DMS53 treated with DMSO at 0.1 percent for 48 hours (cell line): Measurements from ENCODE around the gene DNAJC11.
"Not testable (repeated sequence)": the region's sequence is repeated elsewhere in the genome, so short reads cannot be mapped to it uniquely, and the experiment has no call there.

Source experiments
- DNase-seq: peaks from one replicate; lab custom pipeline; 2025; ENCODE audit not compliant: unreplicated experiment; lab: John Stamatoyannopoulos, UW

DNAJC11 gene

DNA sequence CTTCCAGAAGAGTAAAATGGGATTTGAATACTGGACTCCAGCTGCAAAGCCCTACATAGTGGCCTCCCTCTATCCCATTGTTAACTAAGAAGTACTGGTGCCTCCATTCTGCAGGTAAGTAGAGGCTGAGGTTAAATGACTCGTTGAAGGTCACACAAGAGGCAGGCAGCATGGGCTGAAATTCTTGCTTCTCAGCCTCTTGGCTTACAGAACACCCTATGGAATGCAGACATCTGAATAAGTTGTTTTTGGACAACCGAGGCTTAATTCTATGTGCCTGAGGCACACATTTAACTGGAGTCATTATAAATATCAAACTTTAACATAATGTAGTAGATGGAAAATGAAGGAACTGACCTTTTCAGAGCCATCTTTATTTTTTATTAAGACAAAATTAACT, 5.7 kb downstream of the DNAJC11 start:
- DNase-seq = no peak

GRCh38 chr1:6694121-6694713, 7.4 kb downstream of the DNAJC11 start:
- DNase-seq = no peak

- no peak for DNase-seq
Observed at GRCh38 chr1:6692956-6693355, 8.7 kb downstream of the DNAJC11 start.

- DNase-seq = no peak
Observed at GRCh38 chr1:6691507-6691906, 10.1 kb downstream of the DNAJC11 start.

DNA sequence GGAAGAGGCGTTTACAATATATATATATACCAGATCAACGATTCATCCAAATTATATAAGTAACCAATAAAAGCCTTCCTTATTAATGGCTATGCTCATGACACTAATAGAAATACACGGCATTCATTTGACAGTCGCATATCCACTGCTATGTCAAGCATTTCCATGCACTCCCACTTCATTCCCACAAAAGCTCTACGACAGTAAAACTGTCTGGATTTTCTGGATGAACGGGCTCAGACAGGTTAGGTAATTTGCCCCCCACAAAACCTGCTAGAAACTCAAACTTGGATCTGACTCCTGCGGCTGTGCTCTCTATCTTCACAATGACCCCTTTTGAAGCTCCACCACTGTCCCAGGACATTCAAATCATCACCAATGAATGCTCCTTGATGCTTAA, 11.4 kb downstream of the DNAJC11 start:
- DNase-seq = no peak

DNA sequence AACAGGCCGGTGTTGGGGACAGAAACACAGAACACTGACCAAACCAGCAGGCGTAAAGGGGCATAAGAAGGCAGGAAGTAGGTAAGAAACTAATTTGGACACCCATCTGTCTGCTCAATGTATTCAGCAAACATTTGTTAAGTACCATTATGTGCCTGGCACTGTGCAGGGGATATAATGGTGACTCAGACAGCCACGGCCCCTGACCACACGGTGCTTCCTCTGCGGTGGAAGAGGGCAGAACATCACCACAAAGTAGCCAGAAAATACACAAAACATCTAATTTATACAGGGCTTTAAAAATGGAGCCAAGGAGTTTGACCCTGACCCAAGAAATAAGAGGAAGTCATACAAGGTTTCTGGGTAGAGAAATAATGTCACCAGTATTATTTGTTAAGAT, 12.9 kb downstream of the DNAJC11 start:
- DNase-seq = no peak

- DNase-seq = no peak
Observed at GRCh38 chr1:6688001-6688400, 13.6 kb downstream of the DNAJC11 start.

- DNase-seq = no peak
Observed at GRCh38 chr1:6686294-6686693, 15.3 kb downstream of the DNAJC11 start.

DNA sequence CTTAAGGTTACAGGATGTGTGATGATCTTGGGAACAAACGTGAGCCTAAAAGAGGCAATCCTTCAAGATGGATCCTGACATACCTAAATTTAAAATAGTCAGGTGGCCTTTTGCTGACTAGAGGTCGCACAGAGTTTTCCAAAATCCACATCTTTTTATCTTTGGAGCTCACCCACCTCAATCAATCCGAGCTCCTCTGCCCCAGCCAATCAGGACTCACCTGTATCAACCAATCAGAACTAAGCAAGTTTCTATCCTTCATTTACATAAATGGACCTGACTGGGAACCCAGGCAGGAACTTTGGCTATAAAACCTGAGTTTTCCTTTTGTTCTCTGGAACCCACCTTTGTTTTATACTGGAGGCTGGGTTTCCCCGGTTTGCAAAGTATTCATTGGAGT, 16.2 kb downstream of the DNAJC11 start:
- DNase-seq = no peak

DNA sequence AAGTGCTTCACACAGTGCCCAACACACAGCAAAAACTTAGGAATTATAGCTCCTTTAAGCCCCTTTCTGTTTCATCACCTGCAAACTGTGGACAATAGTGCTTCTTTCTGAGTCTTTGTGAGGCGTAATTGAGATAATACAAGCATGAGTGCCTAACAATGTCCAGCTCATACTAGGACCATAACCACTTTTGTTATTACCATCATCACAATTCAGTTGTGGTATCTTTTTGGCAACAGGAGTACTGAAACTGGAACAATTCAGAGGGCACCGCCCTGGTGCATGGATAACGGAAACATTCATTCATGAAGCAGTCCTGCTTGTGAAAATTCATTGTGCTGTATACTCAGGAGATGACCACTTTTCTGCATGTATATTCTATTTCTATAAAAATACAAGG, 18.2 kb downstream of the DNAJC11 start:
- DNase-seq = no peak

- no peak for DNase-seq
Observed at GRCh38 chr1:6675941-6676340, 25.7 kb downstream of the DNAJC11 start.

GRCh38 chr1:6674771-6675170, 26.8 kb downstream of the DNAJC11 start:
- no peak for DNase-seq

DNA sequence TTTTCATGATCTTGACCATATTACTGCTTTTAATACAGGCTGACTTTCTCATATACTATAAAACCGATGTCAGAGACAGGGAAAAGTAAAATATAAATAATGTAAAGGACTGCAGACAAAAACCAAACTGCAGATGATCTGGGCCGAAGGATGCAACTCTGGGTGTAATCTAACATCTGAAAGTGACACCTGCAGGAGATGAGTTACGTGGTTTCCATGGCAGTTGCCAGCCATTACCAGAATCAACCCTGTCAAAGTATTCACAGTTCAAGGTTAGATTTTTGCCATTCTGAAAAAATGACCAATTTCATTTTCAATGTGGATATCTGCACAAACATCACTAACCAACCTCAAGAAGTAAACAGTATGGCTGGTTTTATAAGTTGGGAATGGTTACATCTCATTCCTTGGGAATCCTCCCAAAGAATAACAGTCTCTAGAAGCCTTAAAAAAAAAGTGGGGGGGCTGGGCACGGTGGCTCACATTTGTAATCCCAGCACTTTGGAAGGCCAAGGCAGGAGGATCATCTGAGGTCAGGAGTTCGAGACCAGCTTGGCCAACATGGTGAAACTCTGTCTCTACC, 27.7 kb downstream of the DNAJC11 start:
- DNase-seq = no peak

GRCh38 chr1:6672558-6672957, 29.1 kb downstream of the DNAJC11 start:
- DNase-seq = no peak

DNA sequence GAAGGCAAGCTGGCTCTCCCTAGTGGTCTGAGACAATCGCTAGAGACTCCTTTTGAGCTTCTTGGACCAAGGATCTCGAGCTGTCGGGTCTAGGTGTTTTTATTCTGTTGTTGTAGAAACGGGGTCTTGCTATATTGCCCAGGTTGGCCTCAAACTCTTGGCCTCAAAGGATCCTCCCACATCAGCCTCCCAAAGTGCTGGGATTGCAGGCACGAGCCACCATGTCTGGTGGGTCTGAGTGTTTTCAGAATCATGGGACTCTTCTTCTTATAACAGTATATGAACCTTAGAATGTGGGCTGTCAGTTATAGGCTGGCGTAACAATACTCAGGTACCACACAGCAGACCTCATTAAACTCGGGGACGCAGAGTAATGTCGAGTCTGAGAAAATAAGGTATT, 33.1 kb downstream of the DNAJC11 start:
- no peak for DNase-seq

- DNase-seq = no peak
Observed at GRCh38 chr1:6667139-6667538, 34.5 kb downstream of the DNAJC11 start.

DNA sequence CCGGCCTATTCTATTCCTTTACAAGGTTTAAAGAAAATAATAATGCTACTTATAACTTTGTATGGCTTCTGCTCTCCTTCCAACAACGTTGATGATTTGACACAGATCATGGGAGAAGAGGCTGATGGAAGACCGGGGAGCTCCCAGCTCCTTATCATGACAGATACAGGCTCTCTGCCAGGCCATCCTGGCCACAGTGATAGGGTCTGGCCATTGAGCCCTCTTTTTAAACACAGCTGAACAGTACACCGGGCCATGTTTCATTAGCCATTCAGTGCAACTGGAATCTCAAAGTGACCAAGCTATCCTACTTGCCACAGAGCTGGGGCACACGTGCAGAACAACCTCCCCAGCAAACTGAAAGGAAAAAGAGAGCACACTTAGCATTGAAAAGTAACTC, 34.9 kb downstream of the DNAJC11 start:
- no peak for DNase-seq

DNA sequence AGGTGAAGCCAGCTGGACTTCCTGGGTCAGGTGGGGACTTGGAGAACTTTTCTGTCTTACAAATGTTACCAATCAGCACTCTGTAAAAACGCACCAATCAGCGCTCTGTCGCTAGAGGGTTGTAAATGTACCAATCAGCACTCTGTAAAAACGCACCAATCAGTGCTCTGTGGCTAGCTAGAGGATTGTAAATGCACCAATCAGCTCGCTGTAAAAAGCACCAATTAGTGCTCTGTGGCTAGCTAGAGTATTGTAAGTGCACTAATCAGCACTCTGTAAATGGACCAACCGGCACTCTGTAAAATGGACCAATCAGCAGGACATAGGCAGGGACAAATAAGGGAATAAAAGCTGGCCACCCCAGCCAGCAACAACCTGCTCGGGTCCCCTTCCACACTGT, 39.1 kb downstream of the DNAJC11 start:
- DNase-seq = not testable (repeated sequence)

- no peak for DNase-seq
Observed at GRCh38 chr1:6660415-6661049, 41.1 kb downstream of the DNAJC11 start.

- no peak for DNase-seq
Observed at GRCh38 chr1:6658359-6659060, 43.1 kb downstream of the DNAJC11 start.

GRCh38 chr1:6657138-6657537, 44.5 kb downstream of the DNAJC11 start:
- no peak for DNase-seq
